Hematopoietic multipotent progenitor cell treated with erythropoietin and hydrocortisone succinate and interleukin-3 and kit ligand, for 8 days (in vitro differentiated cells): ENCODE data around the gene HAUS8.
A peak's percentile ranks its signal among the peaks of the same experiment; 100 is the strongest.
"Not testable (repeated sequence)": the region's sequence is repeated elsewhere in the genome, so short reads cannot be mapped to it uniquely, and the experiment has no call there.

ENCODE experiments used
- DNase-seq: peaks from one replicate; pipeline ENCODE4 v3.0.0-alpha.2; 2015

The HAUS8 gene

GRCh38 chr19:17101686-17102628 lies 26.7 kb upstream of the HAUS8 start:
- no peak for DNase-seq

DNA sequence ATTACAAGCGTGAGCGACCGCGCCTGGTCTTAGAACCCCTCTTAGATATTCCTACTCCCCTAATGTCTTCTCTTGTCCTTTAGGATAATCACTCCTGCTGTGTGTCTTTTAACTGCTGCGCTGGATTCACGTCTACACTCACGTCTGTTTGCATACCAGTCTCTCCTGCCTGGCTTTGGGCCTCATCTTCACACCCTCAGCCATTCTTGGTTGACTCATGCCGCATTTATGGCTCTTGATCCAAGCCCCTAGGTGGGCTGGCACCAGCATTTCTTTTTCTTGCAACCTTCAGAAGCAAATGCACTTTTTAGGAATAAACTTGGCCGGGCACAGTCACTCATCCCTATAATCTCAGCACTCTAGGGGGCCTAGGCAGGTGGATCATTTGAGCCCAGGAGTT lies 23.1 kb upstream of the HAUS8 start:
- no peak for DNase-seq

- peak; percentile 47 for DNase-seq
These were observed 22.4 kb upstream of the HAUS8 start for GRCh38 chr19:17097593-17098126.

GRCh38 chr19:17095141-17095919 lies 20.1 kb upstream of the HAUS8 start:
- no peak for DNase-seq

GRCh38 chr19:17094694-17095093 lies 19.4 kb upstream of the HAUS8 start:
- DNase-seq = not testable (repeated sequence)

- DNase-seq = no peak
These were observed 17.4 kb upstream of the HAUS8 start for GRCh38 chr19:17092696-17093095.

GRCh38 chr19:17091758-17092333 lies 16.6 kb upstream of the HAUS8 start:
- peak; percentile 68 for DNase-seq

GRCh38 chr19:17090583-17090982 lies 15.3 kb upstream of the HAUS8 start:
- DNase-seq = no peak

- no peak for DNase-seq
These were observed 13.3 kb upstream of the HAUS8 start for GRCh38 chr19:17088552-17088951.

DNA sequence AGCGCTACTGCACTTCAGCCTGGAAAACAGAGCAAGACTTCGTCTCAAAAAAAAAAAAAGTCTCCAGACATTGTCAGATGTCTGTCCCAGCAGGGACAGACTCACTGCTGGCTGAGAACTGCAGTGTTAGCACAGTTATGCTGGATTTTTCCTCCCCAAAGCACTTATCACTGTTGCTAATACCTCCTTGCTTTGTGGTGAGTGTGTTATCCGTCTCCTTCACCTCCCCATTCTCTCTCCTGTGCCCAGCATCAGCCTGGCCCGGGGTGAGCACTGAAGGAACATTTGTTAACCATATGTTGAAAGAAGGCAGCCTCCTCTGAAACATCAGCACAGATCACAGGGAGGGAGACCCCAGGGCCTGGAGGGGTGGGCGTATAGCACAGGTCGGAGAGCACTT lies 11.6 kb upstream of the HAUS8 start:
- DNase-seq = no peak

GRCh38 chr19:17086120-17086519 lies 10.9 kb upstream of the HAUS8 start:
- no peak for DNase-seq

DNA sequence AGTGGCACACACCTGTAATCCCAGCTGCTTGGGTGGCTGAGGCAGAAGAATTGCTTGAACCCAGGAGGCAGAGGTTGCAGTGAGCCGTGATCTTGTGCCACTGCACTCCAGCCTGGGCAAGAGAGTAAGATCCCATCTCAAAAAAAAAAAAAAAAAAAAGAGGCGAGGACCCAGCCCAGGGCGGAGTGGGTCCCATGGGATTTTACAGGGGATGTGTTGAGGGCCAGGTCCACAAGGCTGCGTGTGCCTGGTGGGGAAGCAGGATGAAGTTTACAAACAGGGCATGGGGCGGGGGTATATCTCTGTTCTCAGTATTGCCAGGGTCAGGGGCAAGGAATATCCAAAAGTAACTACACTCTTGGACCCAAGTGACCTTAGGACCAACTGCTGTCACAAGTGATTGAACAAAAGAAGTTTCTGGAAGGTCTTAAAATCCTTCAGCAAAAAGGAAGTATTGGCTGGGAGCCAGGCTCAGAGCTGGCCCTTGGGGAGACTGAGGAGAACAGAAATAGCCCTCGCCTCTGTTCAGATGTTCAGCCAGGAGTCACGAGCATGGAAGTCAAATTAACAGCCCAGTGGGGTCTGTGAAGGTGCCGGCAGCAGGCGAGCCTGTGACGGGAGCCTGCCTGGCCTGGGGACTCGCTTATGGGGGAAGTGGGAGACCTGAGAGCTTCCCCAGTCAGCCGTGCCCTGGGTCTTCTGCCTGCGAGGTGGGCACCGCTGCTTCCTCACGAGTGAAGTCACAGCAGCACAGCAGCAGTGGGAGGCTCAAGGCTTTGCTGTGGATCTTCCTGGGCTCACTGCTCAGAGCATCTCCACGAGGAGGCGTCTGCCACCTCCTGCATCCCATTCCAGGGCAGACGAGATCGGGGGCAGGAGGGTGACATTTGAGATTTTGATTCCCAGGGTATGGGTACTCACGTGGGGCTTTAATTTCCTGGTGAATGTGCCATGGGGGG lies 6.7 kb upstream of the HAUS8 start:
- no peak for DNase-seq

- DNase-seq = no peak
These were observed 5.2 kb upstream of the HAUS8 start for GRCh38 chr19:17080440-17080801.

DNA sequence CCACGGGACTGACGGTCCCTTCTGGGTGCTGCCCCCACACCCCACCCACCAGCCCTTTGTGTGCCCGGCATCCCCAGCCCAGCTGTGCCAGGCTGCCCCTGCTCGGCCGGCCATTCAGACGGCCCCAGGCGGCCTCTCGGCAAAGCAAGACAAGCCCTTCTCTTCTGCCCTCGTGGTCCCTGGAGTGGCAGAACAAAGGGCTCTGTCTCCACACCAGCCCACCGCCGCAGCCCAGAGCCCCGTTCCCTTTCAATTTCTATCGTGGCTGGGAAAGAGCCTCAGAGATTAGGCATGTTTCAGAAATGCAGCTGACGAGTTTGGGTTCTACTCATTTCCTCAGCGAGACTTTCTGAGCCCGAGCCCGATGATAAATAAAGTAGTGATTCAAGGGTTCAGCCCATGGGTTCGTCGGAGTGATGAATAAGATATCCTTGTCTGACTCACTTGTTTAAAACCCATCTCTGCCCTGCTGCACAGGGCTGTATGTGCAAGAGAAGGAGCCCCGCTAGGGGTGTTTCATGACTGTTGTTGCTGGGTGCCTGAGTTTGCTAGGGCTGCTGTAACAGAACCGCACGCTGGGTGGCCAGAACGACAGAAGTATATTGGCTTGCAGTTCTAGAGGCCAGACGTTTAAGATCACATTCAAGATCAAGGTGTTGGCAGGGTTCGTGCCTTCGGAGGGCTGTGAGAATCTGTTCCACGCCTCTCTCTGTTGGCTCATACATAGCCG lies 4.6 kb upstream of the HAUS8 start:
- no peak for DNase-seq

- no peak for DNase-seq
These were observed 3.9 kb upstream of the HAUS8 start for GRCh38 chr19:17078920-17079709.

- DNase-seq = no peak
These were observed 3.0 kb upstream of the HAUS8 start for GRCh38 chr19:17078036-17078919.

GRCh38 chr19:17077447-17078028 lies 2.3 kb upstream of the HAUS8 start:
- DNase-seq = no peak

DNA sequence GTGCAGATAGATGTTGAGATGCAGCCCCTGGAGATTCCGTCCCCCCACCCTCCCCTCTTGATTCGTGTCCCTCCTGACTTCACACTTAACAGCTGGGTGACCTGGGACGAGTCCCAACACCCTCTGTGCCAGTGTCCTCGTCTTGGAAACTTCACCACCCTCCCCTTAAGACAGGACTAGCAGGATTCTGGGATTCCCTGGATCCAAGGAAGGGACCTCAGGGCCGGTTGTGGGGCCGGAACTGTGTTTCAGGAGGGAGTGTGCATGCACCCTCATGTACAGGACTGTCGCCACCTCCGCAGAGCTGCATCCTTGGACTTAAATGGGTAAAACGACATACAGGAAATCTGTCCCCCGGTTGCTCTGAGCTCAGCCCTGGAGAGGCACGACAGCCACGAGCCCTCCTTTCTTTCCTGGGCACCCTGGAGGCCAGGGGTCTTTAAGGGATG lies 1.3 kb upstream of the HAUS8 start:
- DNase-seq = peak; percentile 29
